Subcutaneous adipose tissue (tissue), 4 donors: ENCODE results near the gene CAMSAP2. TPM values are rescaled to one million over a fixed set of nuclear protein-coding genes. Genes with fewer than 3 reads are reported as not detected.

Experiments used
- total RNA-seq, 4 donors: library from RNA; depleted of rRNA; stranded (reverse); fragments of >200 nt; gene quantifications; one replicate each; pipeline ENCODE4 v1.1.0, GENCODE V29; 2016
- TF ChIP-seq, protein P1 (sequence below): fragments of 450-650 bp; IDR thresholded peaks from one replicate; pipeline ENCODE4 v1.5.1; 2016; ENCODE audit warnings: low read depth, mild to moderate bottlenecking, control low read depth, antibody characterized with exemption, moderate library complexity

Gene CAMSAP2
- total RNA-seq, 4 donors from 2014 or later: 29.6 to 73.2 (median 34.0) TPM

DNA sequence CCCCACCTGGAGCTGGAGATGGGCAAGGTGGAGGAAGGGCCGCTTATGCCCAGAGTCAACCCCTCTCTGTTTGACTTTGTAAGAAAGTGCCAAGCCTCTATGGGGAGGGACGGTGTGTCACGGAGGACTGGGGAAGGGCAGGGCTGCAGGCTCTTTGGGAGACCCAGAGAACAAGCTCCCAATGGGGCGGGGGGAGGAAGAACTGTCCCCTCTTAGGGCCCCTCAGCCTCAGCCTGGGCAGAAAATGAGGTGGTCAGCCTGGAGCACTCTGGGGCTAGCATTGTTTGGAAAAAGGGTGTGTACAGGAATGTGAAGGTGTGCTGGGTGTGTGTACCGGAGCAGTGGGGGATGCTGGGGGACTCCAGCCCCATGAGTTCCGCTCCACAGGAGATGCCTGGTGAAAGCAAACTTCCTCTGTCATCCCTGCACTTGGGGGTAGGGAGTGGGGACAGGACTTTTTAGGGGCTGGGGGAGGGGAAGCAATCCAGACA is 154.8 kb downstream of the CAMSAP2 start:
- TF ChIP-seq, protein P1, sequence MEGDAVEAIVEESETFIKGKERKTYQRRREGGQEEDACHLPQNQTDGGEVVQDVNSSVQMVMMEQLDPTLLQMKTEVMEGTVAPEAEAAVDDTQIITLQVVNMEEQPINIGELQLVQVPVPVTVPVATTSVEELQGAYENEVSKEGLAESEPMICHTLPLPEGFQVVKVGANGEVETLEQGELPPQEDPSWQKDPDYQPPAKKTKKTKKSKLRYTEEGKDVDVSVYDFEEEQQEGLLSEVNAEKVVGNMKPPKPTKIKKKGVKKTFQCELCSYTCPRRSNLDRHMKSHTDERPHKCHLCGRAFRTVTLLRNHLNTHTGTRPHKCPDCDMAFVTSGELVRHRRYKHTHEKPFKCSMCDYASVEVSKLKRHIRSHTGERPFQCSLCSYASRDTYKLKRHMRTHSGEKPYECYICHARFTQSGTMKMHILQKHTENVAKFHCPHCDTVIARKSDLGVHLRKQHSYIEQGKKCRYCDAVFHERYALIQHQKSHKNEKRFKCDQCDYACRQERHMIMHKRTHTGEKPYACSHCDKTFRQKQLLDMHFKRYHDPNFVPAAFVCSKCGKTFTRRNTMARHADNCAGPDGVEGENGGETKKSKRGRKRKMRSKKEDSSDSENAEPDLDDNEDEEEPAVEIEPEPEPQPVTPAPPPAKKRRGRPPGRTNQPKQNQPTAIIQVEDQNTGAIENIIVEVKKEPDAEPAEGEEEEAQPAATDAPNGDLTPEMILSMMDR: no peak

DNA sequence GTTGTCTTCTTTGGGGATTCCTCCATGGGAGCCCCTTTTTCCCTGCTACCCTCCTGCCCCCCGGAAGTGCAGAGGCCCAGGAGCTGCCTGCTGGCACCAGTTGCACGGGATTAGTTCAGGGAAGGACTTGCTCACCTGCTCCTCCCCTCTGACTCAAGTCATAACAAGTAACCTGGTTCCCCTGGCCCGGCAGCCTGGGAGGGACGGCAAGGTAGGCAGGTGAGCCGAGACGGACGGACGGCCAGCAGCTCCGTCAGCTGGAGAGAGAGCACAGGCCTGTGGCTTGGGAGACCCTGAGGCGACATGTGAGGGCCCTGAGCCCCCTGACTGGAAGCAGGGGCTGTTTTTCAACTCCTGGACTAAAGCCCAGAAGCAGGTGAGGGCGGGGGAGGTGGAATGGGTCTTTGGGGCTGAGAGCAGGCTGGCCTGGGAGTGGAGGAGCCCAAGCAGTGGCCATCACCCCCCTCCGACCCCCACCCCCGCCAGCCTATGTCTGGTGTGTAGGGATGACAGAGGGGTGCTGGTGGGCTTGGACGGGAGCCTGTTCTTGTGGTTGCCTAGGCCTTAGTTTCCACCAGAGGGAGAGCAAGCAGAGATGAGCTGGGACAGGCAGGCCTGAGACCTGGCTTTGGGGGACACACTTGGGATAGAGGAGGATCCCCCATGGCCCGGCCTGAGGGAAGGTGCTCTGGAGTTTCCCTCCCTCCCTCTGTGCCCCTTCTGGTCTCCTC is 156.2 kb downstream of the CAMSAP2 start, which contains the start of gene INAVA:
TSS of gene INAVA (plus strand) at position 189 of the 731 bp plus-strand sequence. CDS start 3,501 bp downstream, outside the sequence.
- TF ChIP-seq, protein P1: no peak

DNA sequence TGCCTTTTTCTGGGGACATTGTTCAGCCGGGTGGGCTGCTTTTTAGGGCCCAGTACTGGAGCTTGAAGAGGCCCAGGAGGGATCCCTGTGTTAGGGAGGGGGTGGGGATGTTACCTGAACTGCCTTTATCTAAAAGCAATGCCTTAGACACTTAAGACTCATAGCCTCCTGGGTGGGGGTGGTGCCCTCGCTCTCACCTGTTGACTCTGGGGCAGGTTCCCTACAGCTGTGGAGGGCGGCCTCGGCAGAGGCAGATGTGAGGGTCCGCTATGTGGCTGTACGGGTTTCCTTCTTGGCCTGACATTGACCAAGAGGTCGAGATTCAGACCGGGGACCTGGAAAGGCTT is 156.7 kb downstream of the CAMSAP2 start:
- TF ChIP-seq, protein P1: no peak

DNA sequence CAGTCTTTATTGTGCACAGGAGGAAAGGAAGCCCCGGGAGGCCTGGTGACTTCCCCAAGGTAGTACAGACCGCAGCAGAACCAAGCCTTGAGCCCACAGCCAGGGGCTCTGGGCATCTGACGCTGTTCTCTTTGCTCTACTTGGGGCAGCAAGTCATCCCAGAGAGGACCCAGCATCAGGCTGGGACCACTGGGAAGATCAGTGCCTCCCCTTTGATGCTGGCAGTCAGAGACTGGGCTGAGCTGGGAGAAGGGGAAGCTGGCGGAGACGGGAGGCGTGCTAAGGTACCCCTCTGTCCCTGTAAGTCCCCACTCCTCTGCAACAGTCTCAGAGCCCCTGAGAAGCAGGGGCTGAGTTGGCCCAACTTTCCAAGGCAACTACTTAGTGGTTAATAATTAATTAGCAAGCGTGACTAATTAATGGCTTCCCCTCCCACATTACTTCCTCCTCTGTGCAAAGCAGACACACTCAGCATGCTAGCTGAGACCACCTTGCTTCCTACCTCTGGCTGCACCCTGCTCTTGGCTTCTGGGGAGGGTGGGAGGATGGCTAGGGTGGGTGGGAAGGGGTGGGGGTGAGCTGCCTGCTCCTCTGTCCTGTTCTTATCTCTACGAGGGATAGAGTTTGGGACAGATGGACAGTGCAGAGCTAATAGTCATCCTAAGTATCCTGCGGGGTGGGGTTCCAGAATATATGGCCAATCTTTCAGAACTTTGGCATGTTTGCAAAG is 157.3 kb downstream of the CAMSAP2 start:
- TF ChIP-seq, protein P1: no peak

DNA sequence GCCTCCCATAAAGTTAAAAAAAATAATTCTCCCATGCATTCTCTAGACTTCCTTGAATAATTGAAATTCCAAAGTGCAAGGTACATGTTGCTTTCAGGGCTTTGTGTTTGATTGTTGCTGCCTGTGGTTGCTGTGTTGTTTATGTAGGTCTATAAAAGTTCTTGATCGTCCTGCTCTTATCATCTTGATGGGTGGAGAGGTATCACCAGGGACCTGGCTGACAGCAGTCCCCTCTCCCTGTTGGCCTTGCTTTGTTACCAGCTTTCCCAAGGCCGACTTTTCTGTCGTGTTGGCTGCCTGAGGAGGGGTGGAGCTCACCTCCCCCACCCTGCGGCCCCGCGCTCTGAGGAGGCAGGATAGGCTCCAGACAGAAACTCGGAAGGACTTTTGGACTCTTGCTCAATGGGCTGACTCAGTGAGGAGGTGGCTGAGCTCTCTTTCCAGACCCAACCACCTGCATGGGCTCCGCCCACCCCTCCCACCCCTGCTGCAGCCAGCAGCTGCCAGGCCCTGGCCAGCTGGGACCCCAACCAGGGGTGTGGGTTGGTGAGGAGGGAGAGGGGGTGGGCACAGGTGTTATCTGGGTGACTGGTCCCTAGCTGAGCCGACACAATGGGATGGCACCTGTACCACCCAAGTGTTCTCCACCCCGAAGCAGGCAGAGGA is 158.0 kb downstream of the CAMSAP2 start:
- TF ChIP-seq, protein P1: no peak

DNA sequence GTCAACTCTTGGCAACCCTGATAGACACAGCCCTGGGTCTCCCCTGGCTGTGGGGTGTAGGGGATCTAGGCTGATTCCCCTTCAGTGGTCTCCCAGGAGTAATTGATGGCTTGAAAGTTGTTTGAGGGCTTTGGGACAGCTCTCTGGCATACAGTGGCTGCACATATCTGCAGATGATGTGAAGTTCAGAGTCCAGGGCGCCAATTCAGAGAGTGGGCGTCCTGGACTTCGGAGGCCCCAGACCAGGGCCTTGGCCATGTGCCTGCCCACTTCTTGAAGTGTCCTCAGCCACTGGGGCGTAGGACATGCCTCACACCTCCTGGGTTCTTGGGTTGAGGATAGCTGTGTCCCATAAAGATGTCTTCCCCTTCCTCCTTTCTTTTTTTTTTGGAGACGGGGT is 158.6 kb downstream of the CAMSAP2 start:
- TF ChIP-seq, protein P1: no peak

DNA sequence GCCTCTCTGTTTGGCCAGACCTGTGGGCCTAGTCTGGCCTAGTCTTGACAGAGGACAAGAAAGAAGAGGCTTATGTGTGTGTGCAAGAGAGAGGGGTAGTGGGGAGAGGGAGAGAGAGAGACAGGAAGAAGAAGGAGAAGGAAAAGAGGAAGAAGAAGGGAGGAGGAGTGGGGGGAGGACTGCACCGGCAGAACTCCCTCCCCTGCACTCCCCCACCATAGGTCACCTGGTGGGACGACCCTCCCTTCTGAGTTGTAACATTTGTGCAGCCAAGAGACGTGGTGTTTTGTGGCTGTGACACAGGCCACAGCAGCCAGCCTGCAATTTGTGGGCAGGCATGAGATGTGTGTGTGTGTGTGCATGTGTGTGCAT is 160.3 kb downstream of the CAMSAP2 start:
- TF ChIP-seq, protein P1: no peak
